Stomach (tissue), 9 donors: ENCODE data around the gene PDE4B. TPM values are rescaled to one million over a fixed set of nuclear protein-coding genes. Genes with fewer than 3 reads are reported as not detected.

Experiments
- DNase-seq, 2 donors: peaks; one replicate each; pipeline versions ENCODE4 v3.0.0 to v3.0.0-alpha.2; 2013 to 2019
- H3K27ac ChIP-seq, 5 donors: fragments of 200-600 bp in 4 of 5; sonication (generic) in 4 of 5; one replicate each; pipeline ENCODE4 v1.5.1; 2013 to 2019; ENCODE audit warnings: mild to moderate bottlenecking in 1 of 5, moderate library complexity in 1 of 5
- H3K27me3 ChIP-seq, 3 donors: fragments of 200-600 bp; sonication (generic); one replicate each; pipeline ENCODE4 v1.5.1; 2017 to 2019; ENCODE audit warnings: mixed run types in 1 of 3
- H3K36me3 ChIP-seq, 4 donors: fragments of 200-600 bp; sonication (generic); 1 replicate in 3 of 4; 2 replicates in 1 of 4; pipeline ENCODE4 v1.5.1; 2016 to 2019
- H3K4me1 ChIP-seq, 4 donors: fragments of 200-600 bp; sonication (generic); one replicate each; pipeline ENCODE4 v1.5.1; 2016 to 2019
- H3K4me3 ChIP-seq, 4 donors: fragments of 200-600 bp; sonication (generic) in 3 of 4; one replicate each; pipeline ENCODE4 v1.5.1; 2016 to 2019; ENCODE audit warnings: mild to moderate bottlenecking in 1 of 4
- H3K9me3 ChIP-seq, 4 donors: fragments of 200-600 bp; sonication (generic); one replicate each; pipeline ENCODE4 v1.5.1; 2016 to 2019
- EP300 ChIP-seq: sonication (generic); formaldehyde crosslinking; IDR thresholded peaks from one replicate; pipeline ENCODE4 v1.6.1; 2017; ENCODE audit warnings: antibody characterized with exemption
- POLR2A ChIP-seq, 4 donors: fragments of 450-650 bp; IDR thresholded peaks; one replicate each; pipeline ENCODE4 v1.6.1; 2016; ENCODE audit warnings: antibody characterized with exemption in 4 of 4, control low read depth in 2 of 4, mild to moderate bottlenecking in 1 of 4, moderate library complexity in 1 of 4
- POLR2AphosphoS5 ChIP-seq, 3 donors: sonication (generic); formaldehyde crosslinking; IDR thresholded peaks; one replicate each; pipeline ENCODE4 v1.6.1; 2016; ENCODE audit warnings: antibody characterized with exemption in 3 of 3
- WGBS, 5 donors: extraction: QIAGEN DNeasy Blood & Tissue Kit in 3 of 5; methylation state at CpG; one replicate each; pipeline versions ENCODE4 v1.1.5 to v1.1.7; 2013 to 2018; 5-methylcytosine and 5-hydroxymethylcytosine counted together
- intact Hi-C: fragments of 100-400 bp; cut with DNase I; formaldehyde crosslinking; loops from one replicate; pipeline ENCODE4 v1.15.1; 2023; ENCODE audit warnings: low total_unique reads
- polyA plus RNA-seq, 3 donors: library from polyadenylated mRNA; stranded (reverse); fragments of 200-250 nt; gene quantifications; one replicate each; pipeline ENCODE4 v1.2.3, GENCODE V29; 2013
- total RNA-seq, 5 donors: library from RNA; depleted of rRNA; stranded (reverse); fragments of >200 nt; gene quantifications; one replicate each; pipeline versions ENCODE4 v1.1.0 to v1.2.3, GENCODE V29; 2014 to 2016
- TF ChIP-seq, protein P1 (sequence below), 7 experiments: fragments of 450-650 bp in 4 of 7; fragments of 200-600 bp in 3 of 7; sonication (generic) in 3 of 7; IDR thresholded peaks; one replicate each; pipeline ENCODE4 v1.5.1; 2016 to 2019; ENCODE audit warnings: antibody characterized with exemption in 7 of 7, control low read depth in 2 of 7, mild to moderate bottlenecking in 1 of 7
- donor health status: healthy with polysubstance abuse.
- donor health status: Bipolar disorder and iron deficiency.
- donor health status: healthy.

The PDE4B gene
- total and polyA plus RNA-seq, 8 donors, result 0.45 to 34.3 (median 3.2) TPM

DNA sequence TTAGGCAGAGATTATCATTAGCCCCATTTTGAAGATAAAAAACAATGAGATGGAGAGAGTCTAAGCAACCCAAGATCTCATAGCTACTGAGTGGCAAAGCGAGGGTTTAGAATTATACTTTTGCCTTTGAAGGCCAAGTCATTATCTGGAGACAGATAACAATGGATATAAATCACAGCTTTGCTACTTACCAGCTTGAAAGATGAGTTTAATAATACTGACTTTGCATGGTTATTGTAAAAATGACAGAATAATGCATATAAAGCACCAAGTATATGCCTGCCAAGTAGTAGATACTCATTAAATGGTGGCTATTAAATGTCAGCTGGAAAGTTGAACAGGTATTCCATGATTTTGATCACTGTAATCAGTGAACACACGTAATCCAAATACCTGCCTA lies 499.6 kb downstream of the PDE4B start:
- TF ChIP-seq EP300 (no peak), POLR2AphosphoS5 (IDR thresholded peaks at IDR 0.05) (no peak), POLR2A (IDR thresholded peaks at IDR 0.05) (no peak)
- TF ChIP-seq, protein P1, sequence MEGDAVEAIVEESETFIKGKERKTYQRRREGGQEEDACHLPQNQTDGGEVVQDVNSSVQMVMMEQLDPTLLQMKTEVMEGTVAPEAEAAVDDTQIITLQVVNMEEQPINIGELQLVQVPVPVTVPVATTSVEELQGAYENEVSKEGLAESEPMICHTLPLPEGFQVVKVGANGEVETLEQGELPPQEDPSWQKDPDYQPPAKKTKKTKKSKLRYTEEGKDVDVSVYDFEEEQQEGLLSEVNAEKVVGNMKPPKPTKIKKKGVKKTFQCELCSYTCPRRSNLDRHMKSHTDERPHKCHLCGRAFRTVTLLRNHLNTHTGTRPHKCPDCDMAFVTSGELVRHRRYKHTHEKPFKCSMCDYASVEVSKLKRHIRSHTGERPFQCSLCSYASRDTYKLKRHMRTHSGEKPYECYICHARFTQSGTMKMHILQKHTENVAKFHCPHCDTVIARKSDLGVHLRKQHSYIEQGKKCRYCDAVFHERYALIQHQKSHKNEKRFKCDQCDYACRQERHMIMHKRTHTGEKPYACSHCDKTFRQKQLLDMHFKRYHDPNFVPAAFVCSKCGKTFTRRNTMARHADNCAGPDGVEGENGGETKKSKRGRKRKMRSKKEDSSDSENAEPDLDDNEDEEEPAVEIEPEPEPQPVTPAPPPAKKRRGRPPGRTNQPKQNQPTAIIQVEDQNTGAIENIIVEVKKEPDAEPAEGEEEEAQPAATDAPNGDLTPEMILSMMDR (IDR thresholded peaks at IDR 0.05), result no peak
- DNase-seq, result no peak
- no peaks in the 10 kb centered on the region for H3K27me3 ChIP-seq
- H3K36me3 ChIP-seq, result no peaks in the 10 kb centered on the region
- H3K27ac ChIP-seq, result no peak overlapping the region
- no peak overlapping the region for H3K4me3 ChIP-seq
- no peaks in the 10 kb centered on the region for H3K9me3 ChIP-seq
- 54 to 76% (median 62%) methylated on average over 2 of the region's 2 CpGs for WGBS, 5 donors
- peaks cover 0 to 37% (median 0%) of the 10 kb centered on the region in 4 donors for H3K4me1 ChIP-seq
- intact Hi-C loops, result no loop called here

DNA sequence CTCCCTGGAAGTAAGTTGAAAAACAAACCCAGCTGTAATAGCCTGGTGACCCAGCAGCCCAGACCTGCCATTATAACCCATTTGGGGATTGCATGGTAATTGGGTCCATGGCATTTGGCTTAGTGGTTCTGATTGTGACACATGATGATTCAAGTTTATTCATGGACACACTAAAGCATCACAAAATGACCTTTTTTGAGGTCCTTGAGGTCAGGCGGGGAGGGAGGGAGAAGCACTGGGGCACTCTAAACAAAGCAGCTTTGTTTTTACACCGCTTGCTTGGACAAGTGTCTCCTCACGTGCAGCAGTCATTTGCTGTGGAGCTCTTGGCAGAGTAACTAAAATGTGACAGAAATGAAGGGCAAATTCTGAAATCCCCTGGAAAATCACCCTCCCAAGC lies 500.2 kb downstream of the PDE4B start:
- intact Hi-C loops, result no loop called here
- DNase-seq, result no peak
- Histone ChIP-seq H3K27me3 (no peaks in the 10 kb centered on the region), H3K36me3 (no peaks in the 10 kb centered on the region), H3K4me1 (peaks cover 0 to 37% (median 0%) of the 10 kb centered on the region in 4 donors), H3K4me3 (no peak overlapping the region), H3K9me3 (no peaks in the 10 kb centered on the region), H3K27ac (no peak overlapping the region)
- TF ChIP-seq, protein P1 (IDR thresholded peaks at IDR 0.05), result no peak
- TF ChIP-seq POLR2A (IDR thresholded peaks at IDR 0.05) (no peak), EP300 (no peak), POLR2AphosphoS5 (IDR thresholded peaks at IDR 0.05) (no peak)
- 43 to 66% (median 49%) methylated on average over 3 of the region's 3 CpGs for WGBS, 5 donors

DNA sequence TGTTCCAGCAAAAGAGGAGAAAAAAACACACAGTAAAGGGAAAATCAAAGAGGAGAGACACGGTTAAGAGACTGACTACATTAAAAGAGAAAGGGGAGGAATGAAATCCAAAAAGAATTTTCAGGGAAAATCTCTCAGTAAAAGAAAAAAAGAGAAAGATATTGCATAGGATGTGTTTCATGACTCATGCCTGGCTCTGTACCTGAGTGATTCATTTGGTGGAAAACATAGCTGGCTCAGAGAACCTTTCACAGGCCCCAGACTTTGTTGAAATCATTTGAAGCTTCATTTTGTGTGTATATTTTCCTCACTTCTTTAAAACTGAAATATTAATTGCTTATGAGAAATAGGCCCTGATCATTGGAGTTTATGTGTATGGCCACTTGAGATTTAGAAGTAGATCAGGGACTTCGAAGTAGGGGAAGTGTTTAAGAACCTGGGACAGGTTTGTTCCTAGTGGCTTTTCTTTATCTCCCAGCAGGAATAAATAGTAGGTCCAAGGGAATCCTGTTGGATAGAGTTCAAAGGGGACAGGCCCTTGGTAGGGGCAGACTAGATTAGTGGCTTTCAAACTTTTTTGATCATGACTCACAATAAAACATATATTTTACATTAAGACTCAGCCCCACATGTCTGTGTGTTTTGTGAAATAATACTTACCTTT lies 502.1 kb downstream of the PDE4B start:
- peaks cover 0 to 37% (median 0%) of the 10 kb centered on the region in 4 donors for H3K4me1 ChIP-seq
- intact Hi-C loops, result no loop called here
- H3K4me3 ChIP-seq, result no peak overlapping the region
- no peaks in the 10 kb centered on the region for H3K36me3 ChIP-seq
- H3K27me3 ChIP-seq, result no peaks in the 10 kb centered on the region
- DNase-seq, result peak in 1 of 2 donors; percentile 81
- WGBS, 5 donors, result 44 to 65% (median 53%) methylated on average over 2 of the region's 2 CpGs
- peak overlapping the region; percentile 13 to 67 (median 40) for H3K27ac ChIP-seq
- no peaks in the 10 kb centered on the region for H3K9me3 ChIP-seq
- TF ChIP-seq, protein P1 (IDR thresholded peaks at IDR 0.05), result no peak
- TF ChIP-seq POLR2A (IDR thresholded peaks at IDR 0.05), result no peak
- no peak for TF ChIP-seq POLR2AphosphoS5 (IDR thresholded peaks at IDR 0.05)
- no peak for TF ChIP-seq EP300

DNA sequence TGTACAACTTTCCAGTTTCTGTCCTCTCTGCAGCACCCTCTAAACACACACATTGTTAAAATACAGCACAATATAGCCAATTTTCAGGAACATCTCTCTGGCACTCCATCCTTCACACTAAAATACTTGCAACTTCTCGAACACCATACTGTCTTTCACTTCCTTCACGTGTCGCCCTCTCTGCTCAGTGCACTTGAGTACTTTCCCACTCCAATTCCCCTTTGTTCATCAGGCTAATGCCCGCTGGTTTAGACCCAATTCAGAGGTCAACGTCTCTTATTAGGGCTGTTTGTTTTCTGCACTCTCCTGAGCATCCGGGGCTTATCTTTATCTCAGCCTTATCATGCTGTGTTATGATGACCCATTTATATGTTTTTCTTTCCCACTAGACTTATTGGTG lies 503.1 kb downstream of the PDE4B start:
- Histone ChIP-seq H3K27me3 (no peaks in the 10 kb centered on the region), H3K4me1 (peaks cover 4 to 46% (median 7%) of the 10 kb centered on the region in 4 donors), H3K27ac (peak overlapping the region in 2 of 5 donors; percentile 64 to 67), H3K4me3 (no peak overlapping the region), H3K36me3 (no peaks in the 10 kb centered on the region), H3K9me3 (no peaks in the 10 kb centered on the region)
- 76 to 90% (median 81%) methylated on average over 6 of the region's 6 CpGs for WGBS, 5 donors
- no peak for DNase-seq
- TF ChIP-seq POLR2A (IDR thresholded peaks at IDR 0.05) (no peak), POLR2AphosphoS5 (IDR thresholded peaks at IDR 0.05) (no peak), EP300 (no peak)
- TF ChIP-seq, protein P1 (IDR thresholded peaks at IDR 0.05), result no peak
- intact Hi-C loops, result no loop called here
